ENCODE data around the gene PCSK5.

GRCh38 chr9:75845806-75846205 is 44.7 kb upstream of the PCSK5 start:
- no peak for TF ChIP-seq EZH2 (IDR thresholded peaks at IDR 0.05)
- no peak for TF ChIP-seq CTCF (IDR thresholded peaks at IDR 0.05 in 2 of 3, conservative IDR thresholded peaks at IDR 0.05 in 1 of 3; ENCODE audit: borderline replicate concordance in 1 of 3, insufficient read depth in 1 of 3, low read depth in 2 of 3, low read length in 2 of 3)
- no peak for TF ChIP-seq REST (IDR thresholded peaks at IDR 0.05; ENCODE audit: low read depth)
- no peak for TF ChIP-seq CEBPB (IDR thresholded peaks at IDR 0.05; ENCODE audit: low read depth)
- no peak for TF ChIP-seq POLR2A (IDR thresholded peaks at IDR 0.05; ENCODE audit: borderline replicate concordance, extremely low read depth, insufficient read depth, insufficient read length)
- TF ChIP-seq POLR2AphosphoS5 (IDR thresholded peaks at IDR 0.05; ENCODE audit: low read depth, low read length) = no peak
- TF ChIP-seq SIN3A (IDR thresholded peaks at IDR 0.05; ENCODE audit: low read depth) = no peak
- no peak for TF ChIP-seq ZBTB33 (IDR thresholded peaks at IDR 0.05; ENCODE audit: extremely low read depth, insufficient replicate concordance, low read length)
- no peak for TF ChIP-seq EGR1 (IDR thresholded peaks at IDR 0.05; ENCODE audit: low read depth)
- TF ChIP-seq YY1 (IDR thresholded peaks at IDR 0.05; ENCODE audit: extremely low read depth, insufficient replicate concordance, low read depth, low read length) = no peak
